ENCODE measurements around the gene KIF7.

GRCh38 chr15:89647191-89647851 is 7.9 kb downstream of the KIF7 start:
- TF ChIP-seq, protein P1, sequence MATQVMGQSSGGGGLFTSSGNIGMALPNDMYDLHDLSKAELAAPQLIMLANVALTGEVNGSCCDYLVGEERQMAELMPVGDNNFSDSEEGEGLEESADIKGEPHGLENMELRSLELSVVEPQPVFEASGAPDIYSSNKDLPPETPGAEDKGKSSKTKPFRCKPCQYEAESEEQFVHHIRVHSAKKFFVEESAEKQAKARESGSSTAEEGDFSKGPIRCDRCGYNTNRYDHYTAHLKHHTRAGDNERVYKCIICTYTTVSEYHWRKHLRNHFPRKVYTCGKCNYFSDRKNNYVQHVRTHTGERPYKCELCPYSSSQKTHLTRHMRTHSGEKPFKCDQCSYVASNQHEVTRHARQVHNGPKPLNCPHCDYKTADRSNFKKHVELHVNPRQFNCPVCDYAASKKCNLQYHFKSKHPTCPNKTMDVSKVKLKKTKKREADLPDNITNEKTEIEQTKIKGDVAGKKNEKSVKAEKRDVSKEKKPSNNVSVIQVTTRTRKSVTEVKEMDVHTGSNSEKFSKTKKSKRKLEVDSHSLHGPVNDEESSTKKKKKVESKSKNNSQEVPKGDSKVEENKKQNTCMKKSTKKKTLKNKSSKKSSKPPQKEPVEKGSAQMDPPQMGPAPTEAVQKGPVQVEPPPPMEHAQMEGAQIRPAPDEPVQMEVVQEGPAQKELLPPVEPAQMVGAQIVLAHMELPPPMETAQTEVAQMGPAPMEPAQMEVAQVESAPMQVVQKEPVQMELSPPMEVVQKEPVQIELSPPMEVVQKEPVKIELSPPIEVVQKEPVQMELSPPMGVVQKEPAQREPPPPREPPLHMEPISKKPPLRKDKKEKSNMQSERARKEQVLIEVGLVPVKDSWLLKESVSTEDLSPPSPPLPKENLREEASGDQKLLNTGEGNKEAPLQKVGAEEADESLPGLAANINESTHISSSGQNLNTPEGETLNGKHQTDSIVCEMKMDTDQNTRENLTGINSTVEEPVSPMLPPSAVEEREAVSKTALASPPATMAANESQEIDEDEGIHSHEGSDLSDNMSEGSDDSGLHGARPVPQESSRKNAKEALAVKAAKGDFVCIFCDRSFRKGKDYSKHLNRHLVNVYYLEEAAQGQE (IDR thresholded peaks at IDR 0.05; ENCODE audit: low read depth, low read length): no peak
- TF ChIP-seq SMC3 (IDR thresholded peaks at IDR 0.05; ENCODE audit: low read depth, low read length) (peak; percentile 63), SIN3A (IDR thresholded peaks at IDR 0.05; ENCODE audit: borderline replicate concordance, low read depth, low read length) (no peak), RFX5 (IDR thresholded peaks at IDR 0.05; ENCODE audit: low read length) (no peak), RAD21 (IDR thresholded peaks at IDR 0.05; ENCODE audit: low read length) (peak; percentile 64), POLR2AphosphoS5 (IDR thresholded peaks at IDR 0.05; ENCODE audit: low read depth, low read length) (no peak), GABPA (IDR thresholded peaks at IDR 0.05; ENCODE audit: low read depth) (no peak), NFIC (IDR thresholded peaks at IDR 0.05; ENCODE audit: borderline replicate concordance) (no peak), YY1 (IDR thresholded peaks at IDR 0.05; ENCODE audit: low read depth) (no peak)
- TF ChIP-seq, protein P2, sequence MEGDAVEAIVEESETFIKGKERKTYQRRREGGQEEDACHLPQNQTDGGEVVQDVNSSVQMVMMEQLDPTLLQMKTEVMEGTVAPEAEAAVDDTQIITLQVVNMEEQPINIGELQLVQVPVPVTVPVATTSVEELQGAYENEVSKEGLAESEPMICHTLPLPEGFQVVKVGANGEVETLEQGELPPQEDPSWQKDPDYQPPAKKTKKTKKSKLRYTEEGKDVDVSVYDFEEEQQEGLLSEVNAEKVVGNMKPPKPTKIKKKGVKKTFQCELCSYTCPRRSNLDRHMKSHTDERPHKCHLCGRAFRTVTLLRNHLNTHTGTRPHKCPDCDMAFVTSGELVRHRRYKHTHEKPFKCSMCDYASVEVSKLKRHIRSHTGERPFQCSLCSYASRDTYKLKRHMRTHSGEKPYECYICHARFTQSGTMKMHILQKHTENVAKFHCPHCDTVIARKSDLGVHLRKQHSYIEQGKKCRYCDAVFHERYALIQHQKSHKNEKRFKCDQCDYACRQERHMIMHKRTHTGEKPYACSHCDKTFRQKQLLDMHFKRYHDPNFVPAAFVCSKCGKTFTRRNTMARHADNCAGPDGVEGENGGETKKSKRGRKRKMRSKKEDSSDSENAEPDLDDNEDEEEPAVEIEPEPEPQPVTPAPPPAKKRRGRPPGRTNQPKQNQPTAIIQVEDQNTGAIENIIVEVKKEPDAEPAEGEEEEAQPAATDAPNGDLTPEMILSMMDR (IDR thresholded peaks at IDR 0.05): peak; percentile 89

All from SK-N-SH (cell line).